Measurements from ENCODE around the gene TUBB1.

TUBB1 gene

GRCh38 chr20:58990651-58991445, 28.4 kb upstream of the TUBB1 start:
- no peak for DNase-seq

GRCh38 chr20:58991715-58992114, 27.5 kb upstream of the TUBB1 start:
- DNase-seq: no peak

- DNase-seq: no peak
Measured at GRCh38 chr20:58992911-58993310, 26.3 kb upstream of the TUBB1 start.

- no peak for DNase-seq
Measured at GRCh38 chr20:58993332-58994248, 25.6 kb upstream of the TUBB1 start.

- DNase-seq: no peak
Measured at GRCh38 chr20:58994390-58995159, 24.7 kb upstream of the TUBB1 start.

- DNase-seq: no peak
Measured at GRCh38 chr20:58995461-58996225, 23.6 kb upstream of the TUBB1 start.

GRCh38 chr20:58996226-58996611, 23.0 kb upstream of the TUBB1 start:
- no peak for DNase-seq

- no peak for DNase-seq
Measured at GRCh38 chr20:58997141-58997770, 22.0 kb upstream of the TUBB1 start.

- no peak for DNase-seq
Measured at GRCh38 chr20:58998656-58999055, 20.6 kb upstream of the TUBB1 start.

- DNase-seq: no peak
Measured at GRCh38 chr20:59000326-59000725, 18.9 kb upstream of the TUBB1 start.

- no peak for DNase-seq
Measured at GRCh38 chr20:59001068-59001448, 18.2 kb upstream of the TUBB1 start.

- no peak for DNase-seq
Measured at GRCh38 chr20:59001449-59002171, 17.6 kb upstream of the TUBB1 start.

- DNase-seq: no peak
Measured at GRCh38 chr20:59002388-59002787, 16.8 kb upstream of the TUBB1 start.

GRCh38 chr20:59002874-59003399, 16.3 kb upstream of the TUBB1 start:
- no peak for DNase-seq

GRCh38 chr20:59003836-59004492, 15.3 kb upstream of the TUBB1 start:
- no peak for DNase-seq

GRCh38 chr20:59004493-59004762, 14.8 kb upstream of the TUBB1 start:
- DNase-seq: no peak

GRCh38 chr20:59004763-59005522, 14.3 kb upstream of the TUBB1 start:
- DNase-seq: no peak

GRCh38 chr20:59005523-59006166, 13.6 kb upstream of the TUBB1 start:
- no peak for DNase-seq

- DNase-seq: no peak
Measured at GRCh38 chr20:59006167-59006863, 12.9 kb upstream of the TUBB1 start.

All from fibroblast of upper back skin (primary cell).